WTC11 (cell line): ENCODE data around the gene BRAF. TPM values are rescaled to one million over a fixed set of nuclear protein-coding genes. Genes with fewer than 3 reads are reported as not detected.
"Not testable (repeated sequence)": the region's sequence is repeated elsewhere in the genome, so short reads cannot be mapped to it uniquely, and the experiment has no call there.

Experiments used
- ATAC-seq: fragments of 200-7000 bp; cut with Tn5 transposase; 2 replicates; pipeline ENCODE4 v1.10.0; 2021; ENCODE audit warnings: mild to moderate bottlenecking, moderate library complexity
- CTCF ChIA-PET: fragments of 300-600 bp; sonication (Branson Sonifier 250); formaldehyde crosslinking; loops from one replicate; lab custom pipeline; 2021; ENCODE audit warnings: antibody characterized with exemption; lab: Charles Lee
- POLR2A ChIA-PET: fragments of 350-600 bp; sonication (Branson Sonifier 250); formaldehyde crosslinking; loops from one replicate; lab custom pipeline; 2021; ENCODE audit warnings: antibody characterized with exemption; lab: Charles Lee
- DNase-seq: peaks from one replicate; pipeline ENCODE4 v3.0.0; 2021; ENCODE audit warnings: low spot score
- H3K27ac Mint-ChIP-seq: 2 replicates; pipeline ENCODE4 v1.8.0; 2021; ENCODE audit warnings: mixed read lengths
- H3K27me3 Mint-ChIP-seq: 2 replicates; pipeline ENCODE4 v1.8.0; 2021; ENCODE audit warnings: low read depth, mild to moderate bottlenecking, moderate library complexity, mixed read lengths
- H3K36me3 Mint-ChIP-seq: 2 replicates; pipeline ENCODE4 v1.8.0; 2021; ENCODE audit warnings: mixed read lengths
- H3K4me1 Mint-ChIP-seq: 2 replicates; pipeline ENCODE4 v1.8.0; 2022; ENCODE audit warnings: mixed read lengths
- H3K4me3 Mint-ChIP-seq: 2 replicates; pipeline ENCODE4 v1.8.0; 2021; ENCODE audit warnings: mild to moderate bottlenecking, moderate library complexity, mixed read lengths
- H3K9me3 Mint-ChIP-seq: 2 replicates; pipeline ENCODE4 v1.8.0; 2021; ENCODE audit warnings: mixed read lengths
- ARID4B ChIP-seq: sonication (generic); formaldehyde crosslinking; IDR thresholded peaks from 2 replicates; pipeline ENCODE4 v1.8.0; 2023; ENCODE audit warnings: missing genetic modification reagents, mild to moderate bottlenecking, borderline replicate concordance
- ATF6 ChIP-seq: sonication (generic); formaldehyde crosslinking; IDR thresholded peaks from 2 replicates; pipeline ENCODE4 v1.8.1; 2023; ENCODE audit warnings: mild to moderate bottlenecking, missing genetic modification reagents
- E2F5 ChIP-seq: sonication (generic); formaldehyde crosslinking; IDR thresholded peaks from 2 replicates; pipeline ENCODE4 v1.8.1; 2022; ENCODE audit warnings: mild to moderate bottlenecking, moderate library complexity, missing genetic modification reagents
- ELF4 ChIP-seq: sonication (generic); formaldehyde crosslinking; IDR thresholded peaks from 2 replicates; pipeline ENCODE4 v1.8.1; 2022; ENCODE audit warnings: low read depth, mild to moderate bottlenecking, moderate library complexity, missing genetic modification reagents
- FOXP1 ChIP-seq: sonication (generic); formaldehyde crosslinking; IDR thresholded peaks from 2 replicates; pipeline ENCODE4 v1.8.0; 2022; ENCODE audit warnings: missing genetic modification reagents, mild to moderate bottlenecking, moderate library complexity, borderline replicate concordance
- FOXP4 ChIP-seq: sonication (generic); formaldehyde crosslinking; IDR thresholded peaks from 2 replicates; pipeline ENCODE4 v1.8.0; 2022; ENCODE audit warnings: mild to moderate bottlenecking, missing genetic modification reagents
- JUN ChIP-seq: sonication (generic); formaldehyde crosslinking; IDR thresholded peaks from 2 replicates; pipeline ENCODE4 v1.8.0; 2023; ENCODE audit warnings: mild to moderate bottlenecking, missing genetic modification reagents
- MAX ChIP-seq: sonication (generic); formaldehyde crosslinking; IDR thresholded peaks from 2 replicates; pipeline ENCODE4 v1.8.0; 2022; ENCODE audit warnings: mild to moderate bottlenecking, missing genetic modification reagents
- MLX ChIP-seq: sonication (generic); formaldehyde crosslinking; IDR thresholded peaks from 2 replicates; pipeline ENCODE4 v1.8.1; 2023; ENCODE audit warnings: mild to moderate bottlenecking, missing genetic modification reagents, moderate library complexity
- NFYB ChIP-seq: sonication (generic); formaldehyde crosslinking; conservative IDR thresholded peaks from 2 replicates; pipeline ENCODE4 v1.8.0; 2022; ENCODE audit warnings: low read depth, missing genetic modification reagents
- RORB ChIP-seq: fragments of 250-450 bp; sonication (Bioruptor Pico); IDR thresholded peaks from 2 replicates; pipeline ENCODE4 v1.9.0; 2021; ENCODE audit warnings: mild to moderate bottlenecking
- SOX15 ChIP-seq: fragments of 250-450 bp; sonication (Bioruptor Pico); IDR thresholded peaks from 2 replicates; pipeline ENCODE4 v1.9.0; 2021; ENCODE audit warnings: mild to moderate bottlenecking
- TCF7 ChIP-seq: sonication (generic); formaldehyde crosslinking; IDR thresholded peaks from 2 replicates; pipeline ENCODE4 v1.8.0; 2022; ENCODE audit warnings: mild to moderate bottlenecking, low read depth, missing genetic modification reagents, moderate library complexity
- TEAD1 ChIP-seq: sonication (generic); formaldehyde crosslinking; IDR thresholded peaks from 2 replicates; pipeline ENCODE4 v1.8.0; 2022; ENCODE audit warnings: mild to moderate bottlenecking, missing genetic modification reagents
- ZNF219 ChIP-seq: sonication (generic); formaldehyde crosslinking; IDR thresholded peaks from 2 replicates; pipeline ENCODE4 v1.8.0; 2023; ENCODE audit warnings: missing genetic modification reagents, mild to moderate bottlenecking, borderline replicate concordance
- ZNF263 ChIP-seq: sonication (generic); formaldehyde crosslinking; IDR thresholded peaks from 2 replicates; pipeline ENCODE4 v1.8.1; 2022; ENCODE audit warnings: low read depth, mild to moderate bottlenecking, moderate library complexity, missing genetic modification reagents
- ZNF317 ChIP-seq: sonication (generic); formaldehyde crosslinking; IDR thresholded peaks from 2 replicates; pipeline ENCODE4 v1.8.1; 2023; ENCODE audit warnings: low read depth, mild to moderate bottlenecking, moderate library complexity, missing genetic modification reagents, borderline replicate concordance
- ZNF671 ChIP-seq: fragments of 250-450 bp; sonication (Bioruptor Pico); IDR thresholded peaks from 2 replicates; pipeline ENCODE4 v1.8.0; 2021; ENCODE audit warnings: mild to moderate bottlenecking
- total RNA-seq: library from RNA; stranded (reverse); gene quantifications from 3 replicates; pipeline ENCODE4 v1.2.3, GENCODE V29; 2021

Gene BRAF
- total RNA-seq, 1 experiment from 2014 or later: 29.2 TPM

- TF ChIP-seq FOXP4: no peak
- no peak for TF ChIP-seq ZNF317 (CRISPR knock-in tag)
- no peak for TF ChIP-seq TEAD1
- TF ChIP-seq E2F5 (CRISPR knock-in tag): no peak
- TF ChIP-seq ZNF671 (CRISPR knock-in tag): no peak
- no peak for TF ChIP-seq FOXP1 (CRISPR knock-in tag)
- no peak for TF ChIP-seq SOX15 (CRISPR knock-in tag)
- TF ChIP-seq, all 79 proteins: peak for 0
- peaks cover 44% of the 10 kb centered on the region for H3K27me3 Mint-ChIP-seq
- ChIA-PET CTCF (no interaction called here), POLR2A (no interaction called here)
- H3K4me3 Mint-ChIP-seq: no peak overlapping the region
- DNase-seq (no peak), ATAC-seq (no peak)
- no peak overlapping the region for H3K27ac Mint-ChIP-seq
- H3K4me1 Mint-ChIP-seq: peaks cover 16% of the 10 kb centered on the region
- H3K9me3 Mint-ChIP-seq: peaks cover 9% of the 10 kb centered on the region
- H3K36me3 Mint-ChIP-seq: peaks cover 10% of the 10 kb centered on the region
These were observed 8.7 kb downstream of the BRAF start for GRCh38 chr7:140915935-140916555.

GRCh38 chr7:140914083-140914482, 10.6 kb downstream of the BRAF start:
- no peak for ATAC-seq
- peaks cover 10% of the 10 kb centered on the region for H3K36me3 Mint-ChIP-seq
- peaks cover 47% of the 10 kb centered on the region for H3K27me3 Mint-ChIP-seq
- H3K27ac Mint-ChIP-seq: no peak overlapping the region
- POLR2A ChIA-PET: interaction anchor here (1.1 kb wide), 1 partner anchor 10 kb away, joined by 5 read pairs; no protein-coding TSS in a partner anchor
- no peak for TF ChIP-seq FOXP4
- no peak for TF ChIP-seq ATF6
- no peak for TF ChIP-seq ZNF219 (CRISPR knock-in tag)
- no peak for TF ChIP-seq MAX
- no peak for TF ChIP-seq MLX (CRISPR knock-in tag)
- no peak for TF ChIP-seq RORB
- no peak for TF ChIP-seq TCF7 (CRISPR knock-in tag)
- TF ChIP-seq ELF4 (CRISPR knock-in tag): no peak
- no peak for TF ChIP-seq JUN (CRISPR knock-in tag)
- TF ChIP-seq ARID4B (CRISPR knock-in tag): no peak
- no peak for TF ChIP-seq NFYB (CRISPR knock-in tag)
- no peak for TF ChIP-seq ZNF263 (CRISPR knock-in tag)
- TF ChIP-seq, all 79 proteins: peak for 0
- no peak overlapping the region for H3K4me3 Mint-ChIP-seq
- H3K9me3 Mint-ChIP-seq: peaks cover 9% of the 10 kb centered on the region
- CTCF ChIA-PET: no interaction called here
- no peak for DNase-seq
- peaks cover 16% of the 10 kb centered on the region for H3K4me1 Mint-ChIP-seq

- ATAC-seq, H3K4me3 Mint-ChIP-seq, H3K9me3 Mint-ChIP-seq, CTCF ChIA-PET, H3K27ac Mint-ChIP-seq, H3K36me3 Mint-ChIP-seq, DNase-seq: not testable (repeated sequence)
- H3K27me3 Mint-ChIP-seq: peaks cover 47% of the 10 kb centered on the region
- peaks cover 16% of the 10 kb centered on the region for H3K4me1 Mint-ChIP-seq
- POLR2A ChIA-PET: interaction anchor here (1.1 kb wide), 1 partner anchor 10 kb away, joined by 5 read pairs; no protein-coding TSS in a partner anchor
These were observed 11.2 kb downstream of the BRAF start for GRCh38 chr7:140913596-140913928.
